Osteoblast (primary cell): ENCODE measurements around the gene VPS4A. TPM values are rescaled to one million over a fixed set of nuclear protein-coding genes. Genes with fewer than 3 reads are reported as not detected.
A peak's percentile ranks its signal among the peaks of the same experiment; 100 is the strongest.

Experiments
- DNase-seq: peaks from one replicate; pipeline ENCODE4 v3.0.0; 2011; ENCODE audit warnings: low spot score, mixed read lengths; ENCODE audit not compliant: insufficient read length; ENCODE audit errors: missing footprints
- H2AFZ ChIP-seq: 2 replicates; pipeline ENCODE4 v1.6.0; 2011; ENCODE audit warnings: mild to moderate bottlenecking, low read length
- H3K27ac ChIP-seq: 2 replicates; pipeline ENCODE4 v1.5.1; 2011; ENCODE audit warnings: mild to moderate bottlenecking, low read depth, low read length, moderate library complexity
- H3K27me3 ChIP-seq: 2 replicates; pipeline ENCODE4 v1.6.0; 2012; ENCODE audit warnings: mild to moderate bottlenecking, control low read depth, inconsistent platforms, low read length, moderate library complexity; ENCODE audit not compliant: insufficient read depth
- H3K36me3 ChIP-seq: 2 replicates; pipeline ENCODE4 v1.5.1; 2011; ENCODE audit warnings: mild to moderate bottlenecking, low read length, control low read depth, moderate library complexity; ENCODE audit not compliant: insufficient read depth
- H3K4me1 ChIP-seq: 2 replicates; pipeline ENCODE4 v1.5.1; 2011; ENCODE audit warnings: mild to moderate bottlenecking, low read length, control low read depth, moderate library complexity; ENCODE audit not compliant: insufficient read depth
- H3K4me2 ChIP-seq: 2 replicates; pipeline ENCODE4 v1.6.0; 2011; ENCODE audit warnings: mild to moderate bottlenecking, low read length; ENCODE audit not compliant: insufficient read depth
- H3K4me3 ChIP-seq: fragments of 200-600 bp; sonication (generic); 3 replicates; pipeline ENCODE4 v1.5.1; 2012; ENCODE audit warnings: mild to moderate bottlenecking, low read length, inconsistent platforms; ENCODE audit not compliant: insufficient read depth
- H3K79me2 ChIP-seq: 2 replicates; pipeline ENCODE4 v1.6.0; 2012; ENCODE audit warnings: mild to moderate bottlenecking, low read length, control low read depth, inconsistent platforms; ENCODE audit not compliant: insufficient read depth
- H3K9me3 ChIP-seq: 2 replicates; pipeline ENCODE4 v1.5.1; 2011; ENCODE audit warnings: low read depth, low read length, control low read depth
- H4K20me1 ChIP-seq: 2 replicates; pipeline ENCODE4 v1.6.0; 2012; ENCODE audit warnings: mild to moderate bottlenecking, low read length, control low read depth; ENCODE audit not compliant: insufficient read depth
- CTCF ChIP-seq: IDR thresholded peaks from 2 replicates; pipeline ENCODE4 v1.5.1; 2011; ENCODE audit warnings: mild to moderate bottlenecking, low read depth, low read length, moderate library complexity; ENCODE audit errors: extremely low read depth
- total RNA-seq: library from RNA; depleted of rRNA; stranded (reverse); fragments of >200 nt; gene quantifications from 2 replicates; pipeline ENCODE4 v1.2.3, GENCODE V29; 2012

The VPS4A gene
- total RNA-seq, 1 donor, result 32.6 TPM

GRCh38 chr16:69307091-69307490 lies 4.1 kb upstream of the VPS4A start:
- no peak overlapping the region for H3K4me3 ChIP-seq
- no peaks in the 10 kb centered on the region for H3K27me3 ChIP-seq
- no peak overlapping the region for H3K27ac ChIP-seq
- H3K9me3 ChIP-seq, result no peaks in the 10 kb centered on the region
- H3K4me1 ChIP-seq, result peaks cover 3% of the 10 kb centered on the region
- H3K36me3 ChIP-seq, result peaks cover 4% of the 10 kb centered on the region
- H4K20me1 ChIP-seq, result peaks cover 4% of the 10 kb centered on the region
- DNase-seq, result no peak
- peaks cover 9% of the 10 kb centered on the region for H3K79me2 ChIP-seq
- H2AFZ ChIP-seq, result no peak overlapping the region
- TF ChIP-seq CTCF, result no peak
- no peak overlapping the region for H3K4me2 ChIP-seq

- no peak overlapping the region for H2AFZ ChIP-seq
- H4K20me1 ChIP-seq, result peaks cover 7% of the 10 kb centered on the region
- H3K9me3 ChIP-seq, result no peaks in the 10 kb centered on the region
- H3K27ac ChIP-seq, result no peak overlapping the region
- H3K27me3 ChIP-seq, result no peaks in the 10 kb centered on the region
- H3K36me3 ChIP-seq, result peaks cover 4% of the 10 kb centered on the region
- peaks cover 6% of the 10 kb centered on the region for H3K4me1 ChIP-seq
- no peak overlapping the region for H3K4me2 ChIP-seq
- no peak for DNase-seq
- no peak overlapping the region for H3K4me3 ChIP-seq
- TF ChIP-seq CTCF, result no peak
- peaks cover 16% of the 10 kb centered on the region for H3K79me2 ChIP-seq
These were observed 3.3 kb upstream of the VPS4A start for GRCh38 chr16:69307856-69308255.

- no peak overlapping the region for H3K4me2 ChIP-seq
- peaks cover 6% of the 10 kb centered on the region for H3K4me1 ChIP-seq
- no peaks in the 10 kb centered on the region for H3K9me3 ChIP-seq
- H3K79me2 ChIP-seq, result peaks cover 31% of the 10 kb centered on the region
- no peak for TF ChIP-seq CTCF
- DNase-seq, result no peak
- no peak overlapping the region for H3K27ac ChIP-seq
- H3K27me3 ChIP-seq, result no peaks in the 10 kb centered on the region
- no peak overlapping the region for H2AFZ ChIP-seq
- peaks cover 16% of the 10 kb centered on the region for H4K20me1 ChIP-seq
- H3K4me3 ChIP-seq, result no peak overlapping the region
- H3K36me3 ChIP-seq, result peaks cover 5% of the 10 kb centered on the region
These were observed 1.8 kb upstream of the VPS4A start for GRCh38 chr16:69309316-69309715.

GRCh38 chr16:69311533-69312387 lies 610 bp downstream of the VPS4A start:
- no peaks in the 10 kb centered on the region for H3K9me3 ChIP-seq
- peak overlapping the region; percentile 40 for H2AFZ ChIP-seq
- H3K27ac ChIP-seq, result peak overlapping the region; percentile 66
- H4K20me1 ChIP-seq, result peaks cover 22% of the 10 kb centered on the region
- TF ChIP-seq CTCF, result no peak
- H3K36me3 ChIP-seq, result peaks cover 30% of the 10 kb centered on the region
- DNase-seq, result peak; percentile 92
- H3K4me1 ChIP-seq, result peaks cover 6% of the 10 kb centered on the region
- peaks cover 55% of the 10 kb centered on the region for H3K79me2 ChIP-seq
- H3K4me3 ChIP-seq, result peak overlapping the region; percentile 94
- peak overlapping the region; percentile 83 for H3K4me2 ChIP-seq
- no peaks in the 10 kb centered on the region for H3K27me3 ChIP-seq
